ENCODE measurements around the gene SQSTM1.
A peak's percentile ranks its signal among the peaks of the same experiment; 100 is the strongest.

SQSTM1 gene

DNA sequence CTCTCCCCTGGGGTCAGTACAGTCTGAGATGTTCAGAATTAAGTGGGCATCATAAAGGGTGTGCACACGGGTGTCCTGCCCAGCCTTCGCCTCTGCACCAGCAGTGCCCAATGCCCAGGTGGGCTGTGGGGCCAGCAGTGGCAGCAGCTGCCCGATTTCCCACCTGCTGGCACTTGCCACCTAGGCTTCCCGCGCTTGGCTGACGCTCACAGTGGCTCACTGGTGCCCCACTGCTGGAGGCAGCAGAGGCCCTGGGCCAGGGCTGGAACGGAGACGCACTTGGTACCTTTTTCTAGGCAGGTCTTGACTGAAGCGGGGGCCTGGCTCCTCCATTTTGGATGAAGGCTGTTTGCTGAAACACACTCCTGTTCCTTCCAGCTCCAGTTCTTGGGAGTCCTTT, 20.9 kb downstream of the SQSTM1 start:
- no peak overlapping the region for H3K9ac ChIP-seq (ENCODE audit: low read length)
- peaks cover 12% of the 10 kb centered on the region for H3K9me3 ChIP-seq (ENCODE audit: control insufficient read depth, low read length)
- H3K4me1 ChIP-seq (ENCODE audit: control insufficient read depth, insufficient read depth, low read length) = no peaks in the 10 kb centered on the region
- peaks cover 26% of the 10 kb centered on the region for H3K36me3 ChIP-seq (ENCODE audit: control insufficient read depth, insufficient read depth, low read length, severe bottlenecking)
- no peak for DNase-seq (ENCODE audit: low read depth)
- no peak overlapping the region for H3K4me3 ChIP-seq (ENCODE audit: low read length)
- H3K27me3 ChIP-seq (replicated peaks; ENCODE audit: control insufficient read depth, insufficient read depth, low read length) = no peaks in the 10 kb centered on the region

DNA sequence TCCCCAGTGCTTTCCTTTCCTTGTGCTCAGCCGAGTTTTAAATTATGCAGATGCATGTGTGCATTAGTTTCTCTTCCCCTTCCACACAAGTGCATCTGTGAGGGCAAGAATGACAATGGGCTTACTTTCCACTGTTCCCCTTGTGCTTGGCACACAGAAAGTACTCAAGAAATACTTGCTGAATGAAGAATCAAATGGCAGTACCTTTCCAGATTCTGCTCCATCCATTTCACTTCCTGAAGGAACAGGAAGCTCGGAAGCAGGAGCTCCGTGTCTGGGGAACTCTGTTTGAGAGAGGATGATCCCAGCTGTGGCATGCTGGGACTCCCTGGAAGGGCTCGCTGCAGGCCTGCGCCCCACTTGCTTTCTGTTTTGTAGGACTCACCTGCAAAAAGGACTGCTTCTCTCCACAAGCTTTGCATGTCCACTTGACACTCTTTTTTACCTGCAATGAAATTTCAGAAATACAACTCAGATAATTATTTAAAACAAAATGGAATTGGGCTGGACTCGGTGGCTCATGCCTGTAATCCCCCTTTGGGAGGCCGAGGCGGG, 32.4 kb downstream of the SQSTM1 start:
- H3K9ac ChIP-seq (ENCODE audit: low read length) = no peak overlapping the region
- H3K36me3 ChIP-seq (ENCODE audit: control insufficient read depth, insufficient read depth, low read length, severe bottlenecking) = peaks cover 38% of the 10 kb centered on the region
- no peaks in the 10 kb centered on the region for H3K9me3 ChIP-seq (ENCODE audit: control insufficient read depth, low read length)
- DNase-seq (ENCODE audit: low read depth) = no peak
- no peak overlapping the region for H3K4me3 ChIP-seq (ENCODE audit: low read length)
- peaks cover 5% of the 10 kb centered on the region for H3K4me1 ChIP-seq (ENCODE audit: control insufficient read depth, insufficient read depth, low read length)
- no peaks in the 10 kb centered on the region for H3K27me3 ChIP-seq (replicated peaks; ENCODE audit: control insufficient read depth, insufficient read depth, low read length)

DNA sequence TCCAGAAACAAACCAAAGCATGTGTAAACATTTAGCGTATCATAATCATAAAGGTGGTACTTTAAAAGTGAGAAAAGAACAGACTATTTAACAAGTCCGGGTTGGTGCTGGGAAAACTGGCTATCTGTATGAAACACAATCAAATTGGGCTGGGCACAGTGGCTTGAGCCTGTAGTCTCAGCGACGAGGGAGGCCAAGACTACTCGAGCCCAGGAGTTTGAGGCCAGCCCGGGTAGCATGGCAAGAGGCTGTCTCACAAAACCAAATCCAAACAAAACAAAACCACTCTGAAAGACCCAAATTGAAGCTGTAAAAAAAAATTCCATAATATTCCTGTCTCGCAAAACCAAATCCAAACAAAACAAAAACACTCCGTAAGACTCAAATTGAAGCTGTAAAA, 33.7 kb downstream of the SQSTM1 start:
- Histone ChIP-seq H3K36me3 (ENCODE audit: control insufficient read depth, insufficient read depth, low read length, severe bottlenecking) (peaks cover 30% of the 10 kb centered on the region), H3K9ac (ENCODE audit: low read length) (no peak overlapping the region), H3K4me3 (ENCODE audit: low read length) (no peak overlapping the region), H3K4me1 (ENCODE audit: control insufficient read depth, insufficient read depth, low read length) (peaks cover 5% of the 10 kb centered on the region), H3K27me3 (replicated peaks; ENCODE audit: control insufficient read depth, insufficient read depth, low read length) (no peaks in the 10 kb centered on the region), H3K9me3 (ENCODE audit: control insufficient read depth, low read length) (no peaks in the 10 kb centered on the region)
- DNase-seq (ENCODE audit: low read depth) = no peak

DNA sequence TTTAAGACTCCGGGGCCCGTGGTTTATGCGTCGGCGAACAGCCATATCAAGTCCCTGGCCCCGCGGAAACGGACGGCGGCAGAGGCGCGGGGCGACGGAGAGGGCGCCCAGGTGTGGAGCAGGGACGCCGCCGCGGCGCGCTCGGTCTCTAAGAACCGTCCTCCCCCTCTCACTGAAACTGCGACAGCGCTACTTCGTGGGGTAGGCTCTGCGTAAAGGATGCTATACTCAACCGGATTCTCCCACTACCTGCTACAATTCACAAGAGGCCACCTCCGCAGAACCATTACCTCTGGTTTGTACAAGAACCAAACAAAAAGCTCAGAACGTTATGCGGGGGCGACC, 37.5 kb downstream of the SQSTM1 start:
- Histone ChIP-seq H3K9me3 (ENCODE audit: control insufficient read depth, low read length) (no peaks in the 10 kb centered on the region), H3K36me3 (ENCODE audit: control insufficient read depth, insufficient read depth, low read length, severe bottlenecking) (peaks cover 14% of the 10 kb centered on the region), H3K9ac (ENCODE audit: low read length) (peak overlapping the region; percentile 95), H3K27me3 (replicated peaks; ENCODE audit: control insufficient read depth, insufficient read depth, low read length) (no peaks in the 10 kb centered on the region), H3K4me1 (ENCODE audit: control insufficient read depth, insufficient read depth, low read length) (peaks cover 13% of the 10 kb centered on the region), H3K4me3 (ENCODE audit: low read length) (peak overlapping the region; percentile 98)
- peak; percentile 68 for DNase-seq (ENCODE audit: low read depth)

DNA sequence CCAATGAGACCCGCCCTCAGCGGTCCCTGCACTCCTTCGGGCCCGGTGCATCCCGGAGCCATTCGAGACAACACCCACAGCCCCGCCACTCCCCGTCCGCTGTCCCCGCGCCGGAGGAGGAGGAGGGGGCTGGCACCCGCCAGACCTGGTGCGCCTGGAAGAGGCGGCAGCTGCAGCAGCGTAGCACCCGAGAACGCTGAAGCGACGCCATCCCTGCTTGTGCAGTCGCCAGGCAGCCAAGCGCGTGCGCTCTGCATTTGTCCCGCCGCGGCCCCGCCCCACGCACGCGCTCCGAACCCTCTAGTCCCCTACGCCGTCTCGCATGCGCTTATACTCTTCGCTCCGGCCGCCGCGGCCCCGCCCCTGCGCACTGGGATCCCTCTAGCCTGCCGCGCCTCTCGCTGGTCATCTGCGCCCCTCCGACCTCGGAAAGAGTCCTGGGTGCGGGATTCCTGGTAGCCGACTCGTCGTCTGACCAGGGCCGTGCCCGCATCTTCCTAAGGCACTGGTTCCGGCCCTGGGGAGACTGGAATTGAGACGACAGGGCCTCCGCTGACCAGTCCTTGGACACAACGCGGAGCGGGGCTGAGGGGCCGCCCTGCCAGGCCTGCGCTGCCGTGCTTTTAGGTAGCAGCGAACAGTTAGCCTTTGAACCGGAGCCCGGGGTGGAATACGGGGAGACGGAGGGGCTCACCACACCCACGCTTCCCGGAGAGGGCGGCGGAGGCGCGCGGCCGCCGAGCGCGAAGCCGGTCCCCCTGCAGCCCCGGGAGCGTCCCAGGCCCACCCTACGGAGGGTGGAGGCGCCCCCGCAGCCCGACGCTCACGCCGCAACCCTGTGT, 38.1 kb downstream of the SQSTM1 start, which contains the start of gene MRNIP:
TSS of gene MRNIP (minus strand) at position 232 of the 842 bp plus-strand sequence. CDS start at position 211, 21 bp downstream.
- H3K4me3 ChIP-seq (ENCODE audit: low read length) = peak within 1 kb of the TSS; percentile 98
- peak within 1 kb of the TSS; percentile 95 for H3K9ac ChIP-seq (ENCODE audit: low read length)
- H3K36me3 ChIP-seq (ENCODE audit: control insufficient read depth, insufficient read depth, low read length, severe bottlenecking) = peaks cover 20% of the 10 kb centered on the region
- peak; percentile 99 for DNase-seq (ENCODE audit: low read depth)
- H3K9me3 ChIP-seq (ENCODE audit: control insufficient read depth, low read length) = no peaks in the 10 kb centered on the region
- peaks cover 13% of the 10 kb centered on the region for H3K4me1 ChIP-seq (ENCODE audit: control insufficient read depth, insufficient read depth, low read length)
- no peaks in the 10 kb centered on the region for H3K27me3 ChIP-seq (replicated peaks; ENCODE audit: control insufficient read depth, insufficient read depth, low read length)

DNA sequence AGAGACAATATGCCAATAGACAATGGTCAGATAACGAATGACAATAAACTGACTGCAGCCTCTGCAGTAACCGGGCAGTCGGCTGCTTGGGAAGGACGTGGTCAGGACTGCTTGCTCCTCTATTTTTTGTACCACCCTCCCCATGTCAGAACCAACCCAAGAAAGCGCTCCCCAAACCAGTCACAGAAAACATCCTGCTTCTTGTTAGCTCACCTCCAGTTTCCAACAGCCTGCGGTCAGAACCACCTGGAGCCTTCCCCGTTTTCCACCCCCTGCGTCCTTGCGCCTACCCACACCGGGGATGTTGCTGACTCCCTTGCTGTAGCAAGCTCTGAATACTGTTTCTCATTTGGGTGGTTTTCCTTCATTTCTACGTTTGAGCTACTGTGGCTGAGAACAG, 39.6 kb downstream of the SQSTM1 start:
- Histone ChIP-seq H3K27me3 (replicated peaks; ENCODE audit: control insufficient read depth, insufficient read depth, low read length) (no peaks in the 10 kb centered on the region), H3K4me1 (ENCODE audit: control insufficient read depth, insufficient read depth, low read length) (peaks cover 13% of the 10 kb centered on the region), H3K36me3 (ENCODE audit: control insufficient read depth, insufficient read depth, low read length, severe bottlenecking) (peaks cover 33% of the 10 kb centered on the region), H3K9me3 (ENCODE audit: control insufficient read depth, low read length) (no peaks in the 10 kb centered on the region), H3K9ac (ENCODE audit: low read length) (peak overlapping the region; percentile 95), H3K4me3 (ENCODE audit: low read length) (peak overlapping the region; percentile 98)
- DNase-seq (ENCODE audit: low read depth) = no peak

GRCh38 chr5:179862296-179862695, 41.6 kb downstream of the SQSTM1 start:
- Histone ChIP-seq H3K27me3 (replicated peaks; ENCODE audit: control insufficient read depth, insufficient read depth, low read length) (no peaks in the 10 kb centered on the region), H3K9ac (ENCODE audit: low read length) (no peak overlapping the region), H3K4me1 (ENCODE audit: control insufficient read depth, insufficient read depth, low read length) (peaks cover 13% of the 10 kb centered on the region), H3K4me3 (ENCODE audit: low read length) (no peak overlapping the region), H3K9me3 (ENCODE audit: control insufficient read depth, low read length) (no peaks in the 10 kb centered on the region), H3K36me3 (ENCODE audit: control insufficient read depth, insufficient read depth, low read length, severe bottlenecking) (peaks cover 46% of the 10 kb centered on the region)
- DNase-seq (ENCODE audit: low read depth) = no peak

GRCh38 chr5:179862891-179863290, 42.2 kb downstream of the SQSTM1 start:
- no peaks in the 10 kb centered on the region for H3K9me3 ChIP-seq (ENCODE audit: control insufficient read depth, low read length)
- H3K27me3 ChIP-seq (replicated peaks; ENCODE audit: control insufficient read depth, insufficient read depth, low read length) = no peaks in the 10 kb centered on the region
- no peak for DNase-seq (ENCODE audit: low read depth)
- peaks cover 8% of the 10 kb centered on the region for H3K4me1 ChIP-seq (ENCODE audit: control insufficient read depth, insufficient read depth, low read length)
- peaks cover 50% of the 10 kb centered on the region for H3K36me3 ChIP-seq (ENCODE audit: control insufficient read depth, insufficient read depth, low read length, severe bottlenecking)
- no peak overlapping the region for H3K4me3 ChIP-seq (ENCODE audit: low read length)
- H3K9ac ChIP-seq (ENCODE audit: low read length) = no peak overlapping the region

DNA sequence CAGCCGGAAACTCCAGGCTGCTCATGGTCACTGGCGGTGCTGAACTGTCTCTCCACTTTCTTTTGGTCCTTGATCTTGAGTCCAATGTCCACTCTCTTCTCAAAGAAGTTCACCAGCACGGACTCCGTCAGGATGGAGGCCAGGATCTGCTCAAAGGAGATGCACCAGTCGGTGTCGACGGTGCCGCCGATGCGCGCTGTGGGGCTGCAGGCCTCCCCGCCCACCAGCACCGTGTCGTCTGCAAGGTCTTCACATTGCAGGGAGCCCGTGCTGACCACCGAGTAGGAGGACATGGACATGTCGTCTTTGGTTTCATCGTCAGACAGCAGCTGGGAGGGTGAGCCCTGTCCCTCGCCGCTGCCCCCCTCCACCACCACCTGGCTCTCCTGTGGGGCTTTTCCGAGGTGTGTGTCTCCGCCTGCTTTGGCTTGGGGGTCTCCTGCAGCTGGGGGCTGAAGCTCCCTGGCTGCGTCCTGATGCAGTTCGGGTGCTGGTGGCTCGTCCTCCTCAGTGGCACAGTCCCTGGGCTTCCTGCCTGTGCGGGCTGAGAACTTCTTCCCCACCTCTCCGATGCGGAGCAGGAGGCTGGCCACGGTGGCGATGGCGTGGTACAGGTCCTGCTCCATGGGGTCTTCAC, 42.9 kb downstream of the SQSTM1 start:
- no peak for DNase-seq (ENCODE audit: low read depth)
- Histone ChIP-seq H3K27me3 (replicated peaks; ENCODE audit: control insufficient read depth, insufficient read depth, low read length) (no peaks in the 10 kb centered on the region), H3K36me3 (ENCODE audit: control insufficient read depth, insufficient read depth, low read length, severe bottlenecking) (peaks cover 54% of the 10 kb centered on the region), H3K9ac (ENCODE audit: low read length) (no peak overlapping the region), H3K4me3 (ENCODE audit: low read length) (no peak overlapping the region), H3K4me1 (ENCODE audit: control insufficient read depth, insufficient read depth, low read length) (peaks cover 8% of the 10 kb centered on the region), H3K9me3 (ENCODE audit: control insufficient read depth, low read length) (no peaks in the 10 kb centered on the region)

GRCh38 chr5:179864686-179865085, 44.0 kb downstream of the SQSTM1 start:
- no peak for DNase-seq (ENCODE audit: low read depth)
- Histone ChIP-seq H3K4me3 (ENCODE audit: low read length) (no peak overlapping the region), H3K4me1 (ENCODE audit: control insufficient read depth, insufficient read depth, low read length) (peaks cover 6% of the 10 kb centered on the region), H3K9me3 (ENCODE audit: control insufficient read depth, low read length) (no peaks in the 10 kb centered on the region), H3K27me3 (replicated peaks; ENCODE audit: control insufficient read depth, insufficient read depth, low read length) (no peaks in the 10 kb centered on the region), H3K9ac (ENCODE audit: low read length) (no peak overlapping the region), H3K36me3 (ENCODE audit: control insufficient read depth, insufficient read depth, low read length, severe bottlenecking) (peaks cover 65% of the 10 kb centered on the region)

DNA sequence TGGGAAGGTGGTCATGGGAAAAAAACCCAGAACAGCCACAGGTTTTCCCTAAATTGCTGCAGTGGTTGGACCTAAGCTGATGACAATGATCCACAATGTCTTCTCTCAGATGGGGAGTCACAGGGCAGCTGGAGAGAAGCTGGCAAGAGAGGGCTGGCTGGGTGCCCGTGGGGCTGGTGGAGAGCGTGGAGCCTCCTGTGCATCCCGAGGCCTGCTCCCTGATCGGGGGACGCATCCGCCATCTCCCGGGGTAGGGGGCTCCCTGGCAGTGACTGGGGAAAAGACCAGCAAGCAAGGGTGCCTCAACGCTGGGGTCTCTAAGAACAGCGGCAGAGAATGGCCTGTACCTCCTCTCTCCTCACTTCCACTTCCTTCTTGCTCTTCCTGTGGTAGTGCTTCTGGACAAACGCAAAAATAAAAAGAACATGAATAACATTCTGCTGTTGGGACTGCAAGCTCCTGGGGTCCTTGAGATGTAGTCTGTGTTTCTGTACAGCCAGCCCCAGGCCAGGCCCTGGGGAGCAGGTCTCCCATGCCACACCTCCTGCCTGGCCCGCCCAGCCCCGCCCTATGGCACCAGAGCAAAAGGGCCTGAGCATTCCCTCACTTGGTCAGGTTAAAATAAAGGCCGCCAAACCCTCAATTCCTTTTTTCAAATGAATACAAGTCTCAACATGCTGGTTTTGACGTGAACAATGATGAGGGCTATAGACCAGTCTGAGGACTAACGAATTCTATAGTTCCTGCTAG, 45.0 kb downstream of the SQSTM1 start:
- no peaks in the 10 kb centered on the region for H3K9me3 ChIP-seq (ENCODE audit: control insufficient read depth, low read length)
- peaks cover 75% of the 10 kb centered on the region for H3K36me3 ChIP-seq (ENCODE audit: control insufficient read depth, insufficient read depth, low read length, severe bottlenecking)
- no peaks in the 10 kb centered on the region for H3K4me1 ChIP-seq (ENCODE audit: control insufficient read depth, insufficient read depth, low read length)
- no peak overlapping the region for H3K9ac ChIP-seq (ENCODE audit: low read length)
- DNase-seq (ENCODE audit: low read depth) = no peak
- H3K4me3 ChIP-seq (ENCODE audit: low read length) = no peak overlapping the region
- no peaks in the 10 kb centered on the region for H3K27me3 ChIP-seq (replicated peaks; ENCODE audit: control insufficient read depth, insufficient read depth, low read length)

All from adipocyte (in vitro differentiated cells).